Measurements from ENCODE around the gene ARSG. TPM values are rescaled to one million over a fixed set of nuclear protein-coding genes. Genes with fewer than 3 reads are reported as not detected.
A peak's percentile ranks its signal among the peaks of the same experiment; 100 is the strongest.

ARSG gene
- polyA plus RNA-seq, 1 of the 3 experiments (the other 2 are of a cell fraction), result 0.41 TPM

DNA sequence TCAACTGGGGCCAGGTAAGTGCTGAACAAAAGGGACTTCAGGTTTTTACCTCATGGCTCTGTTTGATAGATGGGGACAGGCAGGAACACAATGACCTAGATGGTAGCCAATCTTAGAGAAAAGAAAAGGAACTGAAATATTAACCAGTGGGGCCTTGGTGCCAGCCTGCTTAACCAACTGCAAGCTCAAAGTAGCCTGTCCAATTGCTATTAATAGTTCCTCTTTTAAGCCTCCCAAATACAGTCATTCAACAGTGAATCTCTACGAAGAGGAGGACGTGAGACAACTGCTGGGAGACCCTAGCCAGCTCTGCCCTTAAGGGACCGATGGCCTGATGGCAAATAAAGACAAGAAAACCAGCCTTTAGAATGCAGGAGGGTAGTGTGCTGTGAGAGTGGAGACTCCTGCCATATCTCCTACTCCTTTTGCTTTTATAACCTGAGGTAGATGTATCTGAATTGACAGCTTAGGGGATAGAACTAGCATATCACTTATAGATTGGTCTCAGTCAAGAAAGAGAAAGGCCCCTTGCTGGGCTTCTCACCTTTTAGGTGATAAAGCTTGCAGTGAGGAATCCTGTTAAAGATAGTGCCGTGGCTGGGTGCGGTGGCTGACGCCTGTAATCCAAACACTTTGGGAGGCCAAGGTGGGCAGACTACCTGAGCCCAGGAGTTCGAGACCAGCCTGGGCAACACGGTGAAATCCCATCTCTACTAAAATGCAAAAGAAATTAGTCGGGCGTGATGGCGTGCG is 28.3 kb downstream of the ARSG start:
- H3K4me2 ChIP-seq, result no peak overlapping the region
- no peaks in the 10 kb centered on the region for H3K79me2 ChIP-seq (ENCODE audit: insufficient read depth)
- POLR2A ChIA-PET, result no interaction called here
- H2AFZ ChIP-seq (ENCODE audit: low read depth), result no peak overlapping the region
- H3F3A ChIP-seq (replicated peaks; ENCODE audit: insufficient read depth), result no peaks in the 10 kb centered on the region
- no peaks in the 10 kb centered on the region for H4K20me1 ChIP-seq (ENCODE audit: insufficient read depth)
- CTCF ChIA-PET, result interaction anchor here (1.0 to 1.8 kb wide), 4 partner anchors 9 to 79 kb away, joined by 3 to 8 read pairs (median 4); no protein-coding TSS in a partner anchor
- TF ChIP-seq SMC3 (IDR thresholded peaks at IDR 0.05; ENCODE audit: low read depth, low read length) (no peak), RAD21 (IDR thresholded peaks at IDR 0.05; ENCODE audit: low read length) (no peak)
- TF ChIP-seq, protein P1, sequence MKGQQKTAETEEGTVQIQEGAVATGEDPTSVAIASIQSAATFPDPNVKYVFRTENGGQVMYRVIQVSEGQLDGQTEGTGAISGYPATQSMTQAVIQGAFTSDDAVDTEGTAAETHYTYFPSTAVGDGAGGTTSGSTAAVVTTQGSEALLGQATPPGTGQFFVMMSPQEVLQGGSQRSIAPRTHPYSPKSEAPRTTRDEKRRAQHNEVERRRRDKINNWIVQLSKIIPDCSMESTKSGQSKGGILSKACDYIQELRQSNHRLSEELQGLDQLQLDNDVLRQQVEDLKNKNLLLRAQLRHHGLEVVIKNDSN (IDR thresholded peaks at IDR 0.05; ENCODE audit: borderline replicate concordance, low read depth), result no peak
- H3K4me1 ChIP-seq (ENCODE audit: control insufficient read depth in 1 of 2, insufficient read depth in 2 of 2, low read depth in 1 of 2, low read length in 1 of 2), result no peaks in the 10 kb centered on the region
- 63% methylated on average over 12 of the region's 12 CpGs for WGBS (ENCODE audit: low lambda C conversion rate)
- DNase-seq, result no peak
- no peak overlapping the region for H3K9ac ChIP-seq
- no peaks in the 10 kb centered on the region for H3K36me3 ChIP-seq (replicated peaks in 1 of 2; ENCODE audit: control insufficient read depth in 1 of 2, insufficient read depth in 2 of 2, low read length in 1 of 2)
- H3K4me3 ChIP-seq (ENCODE audit: low read depth in 2 of 2, low read length in 1 of 2), result no peak overlapping the region
- H3K9me2 ChIP-seq, result no peaks in the 10 kb centered on the region
- H3K27me3 ChIP-seq (ENCODE audit: insufficient read depth), result no peaks in the 10 kb centered on the region; the same call in 1 of the 2 replicates
- H3K9me3 ChIP-seq, result no peaks in the 10 kb centered on the region
- H3K27ac ChIP-seq (ENCODE audit: low read depth in 2 of 2, low read length in 1 of 2), result no peak overlapping the region

DNA sequence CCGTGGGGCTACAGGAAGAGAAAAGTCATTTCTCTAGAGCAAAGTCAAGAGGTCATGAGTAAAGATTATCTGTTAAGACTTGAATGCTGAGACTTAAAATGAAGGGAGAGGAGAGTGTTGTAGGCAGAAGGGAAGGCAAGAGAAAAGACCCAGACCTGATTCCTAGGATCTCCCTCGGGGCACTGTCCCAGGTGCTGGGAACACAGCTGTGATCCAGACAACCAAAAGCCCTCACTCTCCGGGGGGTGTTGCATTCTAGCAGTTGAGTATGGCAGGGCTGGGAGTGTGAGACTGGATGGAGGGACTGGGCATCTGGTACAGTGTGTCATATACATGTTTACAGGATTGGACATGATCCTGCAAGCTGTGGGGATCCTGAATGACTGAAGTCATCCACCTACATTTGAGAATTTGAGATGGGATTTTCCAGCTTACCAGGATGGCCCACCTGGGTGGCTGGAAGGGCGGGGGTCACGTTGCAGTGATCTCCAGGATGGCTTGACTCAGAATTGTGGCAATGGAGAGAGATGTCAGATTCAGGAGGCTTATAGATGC is 29.1 kb downstream of the ARSG start:
- WGBS (ENCODE audit: low lambda C conversion rate), result 12% methylated on average over 5 of the region's 5 CpGs
- Histone ChIP-seq H3K27ac (ENCODE audit: low read depth in 2 of 2, low read length in 1 of 2) (no peak overlapping the region), H3K27me3 (ENCODE audit: insufficient read depth) (no peaks in the 10 kb centered on the region; the same call in 1 of the 2 replicates), H3K4me1 (ENCODE audit: control insufficient read depth in 1 of 2, insufficient read depth in 2 of 2, low read depth in 1 of 2, low read length in 1 of 2) (no peaks in the 10 kb centered on the region), H3K79me2 (ENCODE audit: insufficient read depth) (no peaks in the 10 kb centered on the region), H3F3A (replicated peaks; ENCODE audit: insufficient read depth) (no peaks in the 10 kb centered on the region), H3K4me2 (no peak overlapping the region), H3K9me2 (no peaks in the 10 kb centered on the region), H4K20me1 (ENCODE audit: insufficient read depth) (no peaks in the 10 kb centered on the region), H3K9ac (no peak overlapping the region), H3K4me3 (ENCODE audit: low read depth in 2 of 2, low read length in 1 of 2) (no peak overlapping the region), H3K36me3 (replicated peaks in 1 of 2; ENCODE audit: control insufficient read depth in 1 of 2, insufficient read depth in 2 of 2, low read length in 1 of 2) (no peaks in the 10 kb centered on the region), H2AFZ (ENCODE audit: low read depth) (no peak overlapping the region), H3K9me3 (no peaks in the 10 kb centered on the region)
- no peak for TF ChIP-seq POLR2AphosphoS5 (IDR thresholded peaks at IDR 0.05; ENCODE audit: low read depth, low read length)
- TF ChIP-seq YY1 (IDR thresholded peaks at IDR 0.05; ENCODE audit: low read depth), result no peak
- no peak for TF ChIP-seq SIN3A (IDR thresholded peaks at IDR 0.05; ENCODE audit: borderline replicate concordance, low read depth, low read length)
- TF ChIP-seq, protein P2, sequence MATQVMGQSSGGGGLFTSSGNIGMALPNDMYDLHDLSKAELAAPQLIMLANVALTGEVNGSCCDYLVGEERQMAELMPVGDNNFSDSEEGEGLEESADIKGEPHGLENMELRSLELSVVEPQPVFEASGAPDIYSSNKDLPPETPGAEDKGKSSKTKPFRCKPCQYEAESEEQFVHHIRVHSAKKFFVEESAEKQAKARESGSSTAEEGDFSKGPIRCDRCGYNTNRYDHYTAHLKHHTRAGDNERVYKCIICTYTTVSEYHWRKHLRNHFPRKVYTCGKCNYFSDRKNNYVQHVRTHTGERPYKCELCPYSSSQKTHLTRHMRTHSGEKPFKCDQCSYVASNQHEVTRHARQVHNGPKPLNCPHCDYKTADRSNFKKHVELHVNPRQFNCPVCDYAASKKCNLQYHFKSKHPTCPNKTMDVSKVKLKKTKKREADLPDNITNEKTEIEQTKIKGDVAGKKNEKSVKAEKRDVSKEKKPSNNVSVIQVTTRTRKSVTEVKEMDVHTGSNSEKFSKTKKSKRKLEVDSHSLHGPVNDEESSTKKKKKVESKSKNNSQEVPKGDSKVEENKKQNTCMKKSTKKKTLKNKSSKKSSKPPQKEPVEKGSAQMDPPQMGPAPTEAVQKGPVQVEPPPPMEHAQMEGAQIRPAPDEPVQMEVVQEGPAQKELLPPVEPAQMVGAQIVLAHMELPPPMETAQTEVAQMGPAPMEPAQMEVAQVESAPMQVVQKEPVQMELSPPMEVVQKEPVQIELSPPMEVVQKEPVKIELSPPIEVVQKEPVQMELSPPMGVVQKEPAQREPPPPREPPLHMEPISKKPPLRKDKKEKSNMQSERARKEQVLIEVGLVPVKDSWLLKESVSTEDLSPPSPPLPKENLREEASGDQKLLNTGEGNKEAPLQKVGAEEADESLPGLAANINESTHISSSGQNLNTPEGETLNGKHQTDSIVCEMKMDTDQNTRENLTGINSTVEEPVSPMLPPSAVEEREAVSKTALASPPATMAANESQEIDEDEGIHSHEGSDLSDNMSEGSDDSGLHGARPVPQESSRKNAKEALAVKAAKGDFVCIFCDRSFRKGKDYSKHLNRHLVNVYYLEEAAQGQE (IDR thresholded peaks at IDR 0.05; ENCODE audit: low read depth, low read length), result peak; percentile 79
- ChIA-PET CTCF (interaction anchor here (2.3 kb wide), 1 partner anchor 116 kb away, joined by 8 read pairs; no protein-coding TSS in a partner anchor), POLR2A (no interaction called here)
- no peak for DNase-seq

All from SK-N-SH (cell line).